AG09309 (cell line): ENCODE data around the gene ITPR2.

Experiments used
- DNase-seq: peaks from one replicate; pipeline ENCODE4 v3.0.0-alpha.2; 2010; ENCODE audit warnings: low read depth
- H3K4me3 ChIP-seq: 2 replicates; pipeline ENCODE4 v1.5.1; 2011; ENCODE audit warnings: mild to moderate bottlenecking, low read depth, low read length, moderate library complexity; ENCODE audit not compliant: control insufficient read depth
- TF ChIP-seq, protein P1 (sequence below): IDR thresholded peaks from 2 replicates; pipeline ENCODE4 v1.5.1; 2011; ENCODE audit warnings: mild to moderate bottlenecking, low read depth, low read length, inconsistent platforms; ENCODE audit not compliant: insufficient read depth, control insufficient read depth; ENCODE audit errors: missing control alignments

The ITPR2 gene

DNA sequence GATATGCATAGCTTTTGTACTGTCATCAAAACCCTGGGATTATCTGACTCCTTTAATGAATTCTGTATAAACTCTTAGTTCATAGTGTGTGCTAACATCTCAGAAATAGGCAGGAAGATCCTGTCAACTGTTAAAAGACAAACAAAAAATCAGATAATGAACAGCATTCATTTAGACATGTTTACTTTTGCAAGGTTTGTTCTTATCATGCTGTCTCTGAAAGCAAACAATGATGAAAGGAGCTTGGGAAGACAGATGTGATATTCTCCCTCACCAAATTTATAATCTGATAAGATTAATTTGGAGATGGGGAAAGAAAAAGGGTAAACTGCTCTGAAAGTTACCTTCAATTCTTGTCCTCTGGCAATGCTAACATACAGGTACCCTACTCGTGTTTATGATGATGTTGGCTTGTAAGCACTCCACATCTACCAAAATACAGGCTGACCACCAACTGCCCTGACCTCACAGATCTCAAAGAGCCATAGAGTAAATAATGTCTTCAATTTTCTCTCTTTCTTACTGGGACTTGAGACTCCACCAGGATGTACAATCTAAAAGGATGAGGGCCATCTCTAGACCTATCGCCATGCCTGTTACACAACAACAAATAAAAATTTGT lies 403.8 kb downstream of the ITPR2 start:
- no peak for DNase-seq
- no peak overlapping the region for H3K4me3 ChIP-seq
- TF ChIP-seq, protein P1, sequence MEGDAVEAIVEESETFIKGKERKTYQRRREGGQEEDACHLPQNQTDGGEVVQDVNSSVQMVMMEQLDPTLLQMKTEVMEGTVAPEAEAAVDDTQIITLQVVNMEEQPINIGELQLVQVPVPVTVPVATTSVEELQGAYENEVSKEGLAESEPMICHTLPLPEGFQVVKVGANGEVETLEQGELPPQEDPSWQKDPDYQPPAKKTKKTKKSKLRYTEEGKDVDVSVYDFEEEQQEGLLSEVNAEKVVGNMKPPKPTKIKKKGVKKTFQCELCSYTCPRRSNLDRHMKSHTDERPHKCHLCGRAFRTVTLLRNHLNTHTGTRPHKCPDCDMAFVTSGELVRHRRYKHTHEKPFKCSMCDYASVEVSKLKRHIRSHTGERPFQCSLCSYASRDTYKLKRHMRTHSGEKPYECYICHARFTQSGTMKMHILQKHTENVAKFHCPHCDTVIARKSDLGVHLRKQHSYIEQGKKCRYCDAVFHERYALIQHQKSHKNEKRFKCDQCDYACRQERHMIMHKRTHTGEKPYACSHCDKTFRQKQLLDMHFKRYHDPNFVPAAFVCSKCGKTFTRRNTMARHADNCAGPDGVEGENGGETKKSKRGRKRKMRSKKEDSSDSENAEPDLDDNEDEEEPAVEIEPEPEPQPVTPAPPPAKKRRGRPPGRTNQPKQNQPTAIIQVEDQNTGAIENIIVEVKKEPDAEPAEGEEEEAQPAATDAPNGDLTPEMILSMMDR: no peak

DNA sequence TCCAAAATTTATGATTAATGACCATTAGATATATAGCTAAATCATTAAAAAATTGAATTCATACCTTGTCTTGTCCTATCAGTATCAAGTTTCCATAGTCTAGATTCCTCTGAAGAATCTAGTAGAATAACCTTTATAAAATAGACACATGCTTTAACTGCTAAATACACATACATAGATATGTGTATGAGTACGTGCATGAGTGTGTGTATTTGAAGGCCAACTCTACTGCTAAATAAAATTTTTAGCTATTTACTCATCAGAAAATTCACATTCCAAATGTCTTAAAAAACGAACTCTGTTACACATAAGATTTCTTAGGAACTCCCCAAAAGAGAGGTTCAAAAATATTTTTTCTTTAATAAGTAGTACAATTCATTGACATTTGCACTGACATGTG lies 404.6 kb downstream of the ITPR2 start:
- DNase-seq: no peak
- TF ChIP-seq, protein P1: no peak
- no peak overlapping the region for H3K4me3 ChIP-seq

DNA sequence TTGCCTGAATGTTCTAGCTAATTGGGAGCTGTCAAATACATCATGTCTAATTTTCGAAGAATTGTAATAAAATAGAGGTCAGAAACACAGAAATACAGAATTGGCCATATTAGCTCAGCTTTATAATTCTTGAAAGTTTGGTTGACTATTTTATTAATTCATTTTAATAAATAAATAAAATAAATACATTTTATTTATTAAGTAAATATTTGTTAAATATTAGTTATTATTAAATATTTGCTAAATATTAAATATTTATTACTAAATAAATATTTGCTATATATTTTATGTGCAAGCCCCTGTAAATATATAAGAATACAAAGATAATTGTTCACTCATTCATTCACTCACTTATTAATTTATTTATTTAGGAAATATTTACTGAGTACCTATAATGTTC lies 406.3 kb downstream of the ITPR2 start:
- TF ChIP-seq, protein P1: no peak
- H3K4me3 ChIP-seq: no peak overlapping the region
- no peak for DNase-seq

DNA sequence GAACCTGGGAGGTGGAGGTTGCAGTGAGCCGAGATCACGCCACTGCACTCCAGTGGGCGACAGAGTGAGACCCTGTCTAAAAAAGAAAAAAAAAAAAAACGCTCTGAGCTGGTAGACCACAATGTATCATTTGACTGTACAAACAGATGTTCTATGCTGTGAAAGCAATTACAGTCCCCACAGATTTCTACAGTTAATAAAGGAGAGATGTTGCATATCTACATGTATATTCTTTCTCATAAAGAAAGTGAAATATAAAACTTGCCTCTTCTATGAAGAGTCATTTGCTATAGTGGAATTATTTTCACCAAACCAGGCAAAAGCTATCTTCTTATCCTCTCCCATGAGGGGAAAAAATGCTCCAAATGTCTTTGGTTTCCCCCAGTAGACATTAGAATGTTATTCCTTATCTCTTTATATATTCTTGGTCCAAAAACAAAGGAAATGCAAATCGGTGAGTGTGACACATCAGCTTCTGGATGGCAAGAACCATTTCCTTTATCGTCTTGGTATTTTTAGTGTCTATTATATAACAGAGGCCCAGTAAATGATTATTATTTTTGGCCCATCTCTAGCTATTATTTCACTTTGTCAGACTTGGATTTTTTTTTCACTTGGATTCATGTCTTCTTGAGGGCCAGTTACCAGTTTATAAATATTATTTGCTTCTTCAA lies 407.3 kb downstream of the ITPR2 start:
- no peak overlapping the region for H3K4me3 ChIP-seq
- no peak for DNase-seq
- TF ChIP-seq, protein P1: no peak

DNA sequence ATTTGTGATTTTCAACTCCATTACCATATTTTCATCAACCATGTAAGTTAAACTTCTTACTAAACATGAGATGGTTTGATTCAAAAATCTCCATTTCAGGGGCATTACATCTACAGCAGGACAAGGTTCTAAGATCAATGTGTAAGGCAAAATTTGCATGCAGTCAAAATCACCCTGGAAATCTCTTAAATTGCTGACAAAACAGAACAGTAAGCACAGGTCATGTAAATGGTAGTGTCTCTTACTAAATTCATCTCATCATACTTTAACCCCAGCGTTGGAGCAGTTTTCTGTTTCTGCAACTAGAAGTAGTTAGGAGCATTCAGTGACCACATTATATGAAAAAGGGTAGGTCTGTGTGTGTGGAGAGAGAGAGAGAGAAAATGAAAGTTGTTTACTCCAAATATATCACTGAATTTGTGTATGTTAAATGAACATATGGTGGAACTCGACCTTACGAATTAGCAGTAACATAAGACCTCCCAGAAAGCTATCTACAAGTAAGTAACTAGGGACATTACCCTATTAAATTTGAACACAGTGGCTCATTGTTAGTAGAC lies 410.1 kb downstream of the ITPR2 start:
- H3K4me3 ChIP-seq: no peak overlapping the region
- TF ChIP-seq, protein P1: no peak
- no peak for DNase-seq

DNA sequence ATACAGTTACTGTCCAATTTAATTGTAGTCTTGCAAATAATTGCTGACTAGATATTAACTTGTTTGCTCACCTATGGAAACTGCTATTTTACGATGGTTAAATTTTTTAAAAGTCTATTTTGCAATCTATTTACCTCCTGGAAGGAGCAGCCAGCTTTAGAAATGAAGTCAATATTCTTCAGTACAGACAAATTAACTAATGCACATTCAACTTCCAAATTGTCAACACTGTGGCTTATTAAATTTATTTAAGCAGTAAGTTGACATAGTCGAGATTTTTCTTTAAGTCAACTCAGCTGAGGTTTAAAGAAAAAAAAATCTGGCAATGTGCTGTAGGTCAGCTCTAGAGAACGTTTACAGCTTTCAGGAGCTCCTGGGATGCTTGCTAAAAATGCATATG lies 416.4 kb downstream of the ITPR2 start:
- no peak overlapping the region for H3K4me3 ChIP-seq
- TF ChIP-seq, protein P1: no peak
- no peak for DNase-seq

DNA sequence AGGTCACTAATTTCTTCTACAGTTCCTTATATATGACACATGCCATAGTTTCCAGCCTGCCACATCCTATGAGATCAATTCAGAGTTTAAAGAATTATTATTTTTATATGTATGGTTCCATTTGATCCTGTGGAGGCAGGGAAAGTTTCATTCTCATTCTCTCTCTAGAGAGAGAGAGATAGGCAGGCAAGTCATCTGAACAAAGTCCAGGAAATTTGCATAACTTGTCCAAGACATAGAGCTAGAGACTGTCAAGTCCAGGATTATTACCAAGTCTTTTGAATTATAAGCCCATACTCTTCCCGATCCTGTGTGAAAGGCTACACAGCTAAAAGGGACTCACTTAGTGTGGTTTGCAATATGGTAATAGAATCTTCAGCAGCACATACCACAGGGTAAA lies 422.3 kb downstream of the ITPR2 start:
- H3K4me3 ChIP-seq: no peak overlapping the region
- no peak for DNase-seq
- TF ChIP-seq, protein P1: no peak
